Subcutaneous adipose tissue (tissue), 4 donors: Measurements from ENCODE around the gene USH2A. TPM values are rescaled to one million over a fixed set of nuclear protein-coding genes. Genes with fewer than 3 reads are reported as not detected.

ENCODE experiments used
- total RNA-seq, 4 donors: library from RNA; depleted of rRNA; stranded (reverse); fragments of >200 nt; gene quantifications; one replicate each; pipeline ENCODE4 v1.1.0, GENCODE V29; 2016
- TF ChIP-seq, protein P1 (sequence below): fragments of 450-650 bp; IDR thresholded peaks from one replicate; pipeline ENCODE4 v1.5.1; 2016; ENCODE audit warnings: low read depth, mild to moderate bottlenecking, control low read depth, antibody characterized with exemption, moderate library complexity

The USH2A gene
- total RNA-seq, 4 donors from 2014 or later: under 0.01 TPM; not detected in 3

DNA sequence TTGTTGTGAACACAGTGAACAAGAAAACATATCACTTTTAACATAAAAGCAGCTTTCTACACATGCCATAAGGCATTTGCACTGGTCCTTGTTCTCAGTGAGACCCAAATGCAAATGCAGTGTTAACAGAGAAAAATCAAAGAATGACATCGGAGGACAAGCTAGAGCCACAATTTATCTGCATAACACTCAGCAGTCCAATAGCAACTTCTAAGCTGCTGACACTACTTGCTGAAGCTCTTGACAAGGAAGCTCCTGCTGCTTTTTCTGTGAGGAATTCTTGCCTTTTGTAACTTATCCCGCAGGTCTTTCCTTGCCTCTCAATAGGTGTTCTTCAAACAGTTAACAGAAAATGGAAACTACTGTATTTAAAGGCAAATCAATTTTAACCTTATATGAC is 34.7 kb downstream of the USH2A start:
- TF ChIP-seq, protein P1, sequence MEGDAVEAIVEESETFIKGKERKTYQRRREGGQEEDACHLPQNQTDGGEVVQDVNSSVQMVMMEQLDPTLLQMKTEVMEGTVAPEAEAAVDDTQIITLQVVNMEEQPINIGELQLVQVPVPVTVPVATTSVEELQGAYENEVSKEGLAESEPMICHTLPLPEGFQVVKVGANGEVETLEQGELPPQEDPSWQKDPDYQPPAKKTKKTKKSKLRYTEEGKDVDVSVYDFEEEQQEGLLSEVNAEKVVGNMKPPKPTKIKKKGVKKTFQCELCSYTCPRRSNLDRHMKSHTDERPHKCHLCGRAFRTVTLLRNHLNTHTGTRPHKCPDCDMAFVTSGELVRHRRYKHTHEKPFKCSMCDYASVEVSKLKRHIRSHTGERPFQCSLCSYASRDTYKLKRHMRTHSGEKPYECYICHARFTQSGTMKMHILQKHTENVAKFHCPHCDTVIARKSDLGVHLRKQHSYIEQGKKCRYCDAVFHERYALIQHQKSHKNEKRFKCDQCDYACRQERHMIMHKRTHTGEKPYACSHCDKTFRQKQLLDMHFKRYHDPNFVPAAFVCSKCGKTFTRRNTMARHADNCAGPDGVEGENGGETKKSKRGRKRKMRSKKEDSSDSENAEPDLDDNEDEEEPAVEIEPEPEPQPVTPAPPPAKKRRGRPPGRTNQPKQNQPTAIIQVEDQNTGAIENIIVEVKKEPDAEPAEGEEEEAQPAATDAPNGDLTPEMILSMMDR: no peak

DNA sequence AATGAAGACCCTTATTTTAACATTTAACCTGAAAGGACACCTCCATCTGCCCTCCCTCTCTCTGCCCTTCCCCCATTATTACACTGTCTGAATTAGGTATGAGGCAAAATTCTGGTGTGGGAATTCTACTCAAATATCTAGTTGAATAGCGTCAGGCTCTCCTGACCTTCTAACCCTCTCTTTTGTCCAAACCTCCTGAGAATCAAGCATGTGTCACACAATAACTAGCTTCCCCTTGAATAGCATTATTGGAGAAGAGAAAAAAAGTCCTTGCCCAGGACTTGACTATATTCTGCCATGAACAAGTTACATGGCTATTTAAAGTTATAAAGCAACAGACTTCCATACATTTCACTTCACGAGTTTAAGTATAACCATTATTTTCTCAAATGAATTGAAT is 35.5 kb downstream of the USH2A start:
- TF ChIP-seq, protein P1: no peak

DNA sequence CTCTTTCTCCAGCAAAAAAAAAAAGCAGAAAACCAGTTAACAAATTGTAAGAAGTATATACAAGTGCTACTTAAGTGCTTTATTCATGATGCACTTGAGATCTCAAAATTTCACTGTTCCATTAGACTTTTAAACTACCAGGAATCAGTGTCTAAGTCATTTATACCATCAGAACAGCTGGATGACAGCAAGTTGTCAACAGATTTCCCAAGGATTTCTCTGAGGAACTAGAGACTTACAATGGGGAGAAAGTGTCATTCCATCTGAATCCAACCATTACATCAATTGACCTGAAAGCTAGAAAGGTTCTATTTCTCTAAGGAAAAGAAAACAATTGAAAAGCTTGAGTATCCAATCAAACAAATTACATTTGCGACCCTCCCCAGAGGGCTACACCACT is 43.8 kb downstream of the USH2A start:
- TF ChIP-seq, protein P1: no peak

- TF ChIP-seq, protein P1: no peak
Measured at GRCh38 chr1:216368249-216368648, 55.0 kb downstream of the USH2A start.

DNA sequence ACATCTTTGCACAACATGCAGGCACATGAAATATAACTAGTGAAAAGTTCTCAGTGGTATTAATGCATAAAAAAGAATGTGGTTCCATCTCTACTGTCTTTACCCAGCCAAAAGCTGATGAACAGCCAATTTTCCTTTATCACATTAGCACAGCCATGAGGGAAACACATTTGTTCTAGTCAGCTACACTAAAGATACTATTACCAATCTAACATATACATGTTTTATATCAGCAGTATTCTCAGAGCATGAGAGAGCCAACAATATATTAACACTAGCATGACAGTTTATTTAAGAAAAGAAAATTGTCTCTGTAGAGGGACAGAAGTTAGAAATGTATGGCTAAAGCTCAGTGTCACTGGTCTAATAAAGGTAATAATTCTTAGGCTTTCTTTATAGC is 56.3 kb downstream of the USH2A start:
- TF ChIP-seq, protein P1: no peak

DNA sequence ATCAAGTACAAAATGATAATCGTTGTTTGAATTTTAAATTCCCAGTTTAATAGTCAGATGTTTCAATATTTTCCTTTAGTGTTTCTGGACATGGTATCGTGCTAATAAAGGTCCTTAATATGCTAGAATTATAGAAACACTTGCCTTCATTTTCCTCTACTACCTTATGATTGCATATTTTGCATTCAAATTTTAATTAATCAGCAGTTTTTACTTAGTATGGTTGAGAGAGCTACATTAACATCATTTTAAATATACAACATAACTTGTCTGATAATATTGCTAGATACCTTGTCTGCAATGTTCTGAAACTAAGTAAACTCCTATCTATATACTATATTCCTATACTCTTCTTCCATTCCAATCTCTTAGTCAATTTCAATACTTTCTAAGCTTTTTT is 66.3 kb downstream of the USH2A start:
- TF ChIP-seq, protein P1: no peak

DNA sequence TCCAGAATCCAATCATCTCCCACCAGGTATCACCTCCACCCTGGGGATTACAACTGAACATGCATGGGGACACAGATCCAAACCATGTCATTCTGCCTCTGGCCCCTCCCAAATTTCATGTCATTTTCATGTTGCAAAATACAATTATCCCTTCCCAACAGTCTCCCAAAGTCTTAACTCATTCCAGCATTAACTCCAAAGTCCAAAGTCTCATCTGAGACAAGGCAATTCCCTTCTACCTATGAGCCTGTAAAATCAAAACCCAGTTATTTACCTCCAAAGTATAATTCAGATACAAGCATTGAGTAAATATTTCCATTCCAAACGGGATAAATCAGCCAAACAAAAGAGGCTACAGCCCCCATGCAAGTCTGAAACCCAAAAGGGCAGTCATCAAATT is 73.1 kb downstream of the USH2A start:
- TF ChIP-seq, protein P1: no peak
